IPS-NIHi7 (cell line): ENCODE results near the gene ACSF3.

Source experiments
- DNase-seq: peaks from one replicate; pipeline ENCODE4 v3.0.0; 2012; ENCODE audit warnings: mixed read lengths; ENCODE audit errors: extremely low spot score

Gene ACSF3

GRCh38 chr16:89095491-89095951 is 1.9 kb downstream of the ACSF3 start:
- DNase-seq: no peak

- no peak for DNase-seq
Observed at GRCh38 chr16:89096042-89096717, 2.5 kb downstream of the ACSF3 start.

GRCh38 chr16:89096768-89097391 is 3.2 kb downstream of the ACSF3 start:
- no peak for DNase-seq

GRCh38 chr16:89097392-89097772 is 3.7 kb downstream of the ACSF3 start:
- no peak for DNase-seq

- no peak for DNase-seq
Observed at GRCh38 chr16:89098767-89099430, 5.2 kb downstream of the ACSF3 start.

GRCh38 chr16:89099905-89100304 is 6.3 kb downstream of the ACSF3 start:
- no peak for DNase-seq

DNA sequence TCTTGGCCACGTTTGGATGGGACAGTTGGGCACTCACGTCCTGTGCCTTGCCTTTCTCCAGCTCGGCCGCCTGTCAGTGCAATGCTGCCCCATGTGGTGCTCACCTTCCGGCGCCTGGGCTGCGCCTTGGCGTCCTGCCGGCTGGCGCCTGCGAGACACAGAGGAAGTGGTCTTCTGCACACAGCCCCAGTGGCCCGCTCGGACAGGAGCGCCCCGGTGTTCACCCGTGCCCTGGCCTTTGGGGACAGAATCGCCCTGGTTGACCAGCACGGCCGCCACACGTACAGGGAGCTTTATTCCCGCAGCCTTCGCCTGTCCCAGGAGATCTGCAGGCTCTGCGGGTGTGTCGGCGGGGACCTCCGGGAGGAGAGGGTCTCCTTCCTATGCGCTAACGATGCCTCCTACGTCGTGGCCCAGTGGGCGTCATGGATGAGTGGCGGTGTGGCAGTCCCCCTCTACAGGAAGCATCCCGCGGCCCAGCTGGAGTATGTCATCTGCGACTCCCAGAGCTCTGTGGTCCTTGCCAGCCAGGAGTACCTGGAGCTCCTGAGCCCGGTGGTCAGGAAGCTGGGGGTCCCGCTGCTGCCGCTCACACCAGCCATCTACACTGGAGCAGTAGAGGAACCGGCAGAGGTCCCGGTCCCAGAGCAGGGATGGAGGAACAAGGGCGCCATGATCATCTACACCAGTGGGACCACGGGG is 7.1 kb downstream of the ACSF3 start:
- DNase-seq: no peak

DNA sequence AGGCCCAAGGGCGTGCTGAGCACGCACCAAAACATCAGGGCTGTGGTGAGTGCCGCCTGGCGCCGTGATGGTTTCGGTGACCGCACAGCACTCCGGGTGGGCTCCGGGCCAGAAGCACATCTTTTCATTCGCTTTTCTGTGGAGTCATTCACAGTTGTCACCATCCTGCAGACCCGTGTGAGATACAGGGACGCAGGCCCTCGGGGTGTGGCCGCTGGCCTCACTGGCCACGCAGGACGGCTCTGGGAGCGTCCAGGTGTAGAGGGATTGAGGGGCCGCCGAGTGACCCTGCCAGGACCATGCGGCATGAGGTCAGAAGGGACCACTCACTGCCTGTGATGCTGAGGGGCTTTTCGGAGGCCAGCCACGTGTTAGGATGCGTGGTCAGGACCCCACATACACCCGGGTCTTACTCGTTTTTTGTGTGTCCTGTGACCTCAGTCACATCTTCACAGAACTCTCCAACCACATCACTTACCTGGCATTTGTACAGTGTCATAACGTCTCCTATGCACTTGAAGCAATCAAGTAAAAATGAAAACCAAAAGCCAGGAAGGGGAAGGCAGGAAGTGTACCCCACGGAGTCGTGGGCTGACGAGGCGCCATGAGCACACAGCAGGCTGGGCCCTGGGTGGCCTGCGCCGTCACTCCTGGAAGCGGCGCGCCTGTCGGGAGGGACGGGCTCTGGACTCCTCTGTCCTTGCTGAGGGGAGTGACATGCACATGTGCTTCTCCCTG is 7.8 kb downstream of the ACSF3 start:
- DNase-seq: no peak

GRCh38 chr16:89102041-89102471 is 8.4 kb downstream of the ACSF3 start:
- no peak for DNase-seq

- no peak for DNase-seq
Observed at GRCh38 chr16:89102481-89103073, 8.9 kb downstream of the ACSF3 start.

- DNase-seq: no peak
Observed at GRCh38 chr16:89103156-89103555, 9.5 kb downstream of the ACSF3 start.

GRCh38 chr16:89103781-89104180 is 10.1 kb downstream of the ACSF3 start:
- DNase-seq: no peak

DNA sequence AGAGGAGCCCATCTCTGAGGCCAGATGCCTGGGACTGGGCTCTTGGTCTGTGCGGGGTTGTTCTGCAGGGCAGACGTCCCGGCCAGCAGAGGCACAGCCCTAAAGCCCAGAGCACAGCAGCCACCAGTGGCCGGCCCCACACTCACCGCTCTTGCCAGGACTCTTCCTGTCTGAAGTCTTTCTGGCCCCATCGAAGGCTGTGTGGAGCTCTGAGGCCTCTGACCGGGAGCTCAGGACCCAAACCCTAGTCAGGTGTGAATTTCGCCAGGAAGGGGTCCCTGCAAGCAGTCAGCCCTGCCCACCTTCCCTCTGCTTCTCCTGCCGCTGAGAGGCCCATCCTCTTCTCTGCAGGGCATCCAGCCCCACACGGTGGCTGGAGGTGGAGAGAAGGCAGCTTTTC is 10.7 kb downstream of the ACSF3 start:
- no peak for DNase-seq

GRCh38 chr16:89104930-89105571 is 11.4 kb downstream of the ACSF3 start:
- DNase-seq: no peak

GRCh38 chr16:89105599-89106151 is 12.0 kb downstream of the ACSF3 start:
- no peak for DNase-seq

DNA sequence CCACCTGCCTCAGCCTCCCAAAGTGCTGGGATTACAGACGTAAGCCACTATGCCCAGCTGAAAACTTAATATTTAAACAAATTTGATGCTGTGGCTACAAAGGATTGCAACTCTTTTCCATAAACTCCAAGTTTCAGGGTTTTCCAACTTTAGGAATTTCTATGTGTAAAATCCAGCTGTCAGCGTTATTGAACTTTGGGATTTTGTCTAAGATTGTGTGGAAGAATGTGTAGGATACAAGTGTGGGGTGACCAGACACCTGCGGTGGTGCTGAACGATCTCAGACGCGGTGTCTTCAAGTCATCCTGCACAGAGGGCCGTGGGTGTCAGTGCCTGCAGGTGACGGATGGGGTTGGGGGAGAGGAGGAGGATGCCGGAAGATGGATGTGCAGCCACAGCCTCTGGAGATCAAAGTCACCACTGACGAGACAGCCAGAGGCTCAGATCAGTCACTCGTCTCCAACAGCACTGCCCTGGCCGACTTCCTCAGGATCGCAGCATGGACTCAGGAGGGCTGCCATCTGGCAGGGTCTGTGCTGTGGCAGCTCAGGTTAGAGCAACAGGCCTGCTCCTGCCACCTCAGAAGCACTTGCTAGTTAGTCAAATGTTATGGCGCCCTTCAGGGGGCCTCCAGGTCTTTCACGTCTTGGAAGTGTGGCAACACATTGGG is 13.0 kb downstream of the ACSF3 start:
- DNase-seq: no peak

DNA sequence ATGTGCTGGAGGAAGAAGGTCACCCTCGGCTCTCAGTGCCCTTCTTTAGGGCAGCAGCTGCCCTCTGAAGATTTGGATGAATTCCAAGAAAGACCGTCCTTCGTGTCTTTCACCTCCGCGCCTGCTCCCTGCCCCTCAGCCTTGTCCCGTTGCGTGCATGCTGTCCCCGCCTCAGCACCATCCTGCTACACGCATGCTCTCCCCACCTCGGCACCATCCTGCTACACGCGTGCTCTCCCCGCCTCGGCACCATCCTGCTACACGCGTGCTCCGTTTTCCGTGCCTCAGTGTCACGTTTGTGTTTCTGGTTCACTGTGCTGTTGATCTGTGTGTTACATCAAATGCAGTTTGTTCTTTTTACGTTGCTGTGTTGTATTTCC is 13.5 kb downstream of the ACSF3 start:
- no peak for DNase-seq

DNA sequence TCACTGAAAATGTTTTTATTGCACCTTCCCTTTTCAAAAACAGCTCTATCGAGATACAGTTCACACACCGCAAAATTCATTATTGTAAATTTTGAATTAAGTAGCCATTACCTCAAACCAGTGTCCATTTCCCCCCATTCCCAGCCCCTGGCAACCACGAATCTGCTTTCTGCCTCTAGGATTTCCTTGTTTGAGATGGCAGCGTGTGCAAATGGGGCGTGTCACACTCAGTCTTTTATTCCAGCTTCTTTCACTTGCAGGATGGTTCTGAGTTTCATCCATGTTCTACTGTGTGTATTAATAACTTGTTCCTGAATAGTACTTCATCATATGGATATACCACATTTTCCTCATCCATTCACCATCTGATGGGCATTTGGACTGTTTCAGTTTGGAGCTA is 14.8 kb downstream of the ACSF3 start:
- DNase-seq: no peak

GRCh38 chr16:89110641-89111040 is 17.0 kb downstream of the ACSF3 start:
- no peak for DNase-seq

- no peak for DNase-seq
Observed at GRCh38 chr16:89111263-89111662, 17.6 kb downstream of the ACSF3 start.
